HG03565 (cell line): ENCODE results near the gene GZF1.
"Not testable (repeated sequence)": the region's sequence is repeated elsewhere in the genome, so short reads cannot be mapped to it uniquely, and the experiment has no call there.

ENCODE experiments used
- ATAC-seq: cut with Tn5 transposase; IDR thresholded peaks from one replicate; pipeline ENCODE4 v1.9.1; 2021; ENCODE audit warnings: mild to moderate bottlenecking, moderate library complexity; ENCODE audit not compliant: unreplicated experiment

GZF1 gene

GRCh38 chr20:23344336-23344735 is 17.6 kb upstream of the GZF1 start:
- no peak for ATAC-seq

- no peak for ATAC-seq
Observed at GRCh38 chr20:23346002-23346401, 16.0 kb upstream of the GZF1 start.

DNA sequence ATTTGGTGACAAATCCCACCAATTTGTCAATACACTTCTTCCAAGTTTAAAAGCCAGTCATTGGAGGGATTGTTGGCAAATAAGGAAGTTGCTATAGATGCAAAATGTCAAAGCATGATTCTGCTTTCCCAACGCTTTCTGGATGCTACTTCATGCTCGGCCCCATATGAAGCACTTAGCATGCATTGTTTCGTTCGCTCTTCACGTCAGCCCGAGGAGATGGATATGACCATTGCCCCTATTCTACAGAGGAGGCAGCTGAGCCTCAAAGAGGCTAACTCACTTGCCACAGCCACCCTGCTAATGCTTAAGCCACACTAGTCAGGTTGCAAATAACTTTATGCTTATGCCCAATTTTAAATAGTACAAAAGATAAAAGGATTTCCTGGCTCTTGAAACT is 14.2 kb upstream of the GZF1 start:
- ATAC-seq, result no peak

GRCh38 chr20:23348510-23348909 is 13.5 kb upstream of the GZF1 start:
- ATAC-seq, result not testable (repeated sequence)

DNA sequence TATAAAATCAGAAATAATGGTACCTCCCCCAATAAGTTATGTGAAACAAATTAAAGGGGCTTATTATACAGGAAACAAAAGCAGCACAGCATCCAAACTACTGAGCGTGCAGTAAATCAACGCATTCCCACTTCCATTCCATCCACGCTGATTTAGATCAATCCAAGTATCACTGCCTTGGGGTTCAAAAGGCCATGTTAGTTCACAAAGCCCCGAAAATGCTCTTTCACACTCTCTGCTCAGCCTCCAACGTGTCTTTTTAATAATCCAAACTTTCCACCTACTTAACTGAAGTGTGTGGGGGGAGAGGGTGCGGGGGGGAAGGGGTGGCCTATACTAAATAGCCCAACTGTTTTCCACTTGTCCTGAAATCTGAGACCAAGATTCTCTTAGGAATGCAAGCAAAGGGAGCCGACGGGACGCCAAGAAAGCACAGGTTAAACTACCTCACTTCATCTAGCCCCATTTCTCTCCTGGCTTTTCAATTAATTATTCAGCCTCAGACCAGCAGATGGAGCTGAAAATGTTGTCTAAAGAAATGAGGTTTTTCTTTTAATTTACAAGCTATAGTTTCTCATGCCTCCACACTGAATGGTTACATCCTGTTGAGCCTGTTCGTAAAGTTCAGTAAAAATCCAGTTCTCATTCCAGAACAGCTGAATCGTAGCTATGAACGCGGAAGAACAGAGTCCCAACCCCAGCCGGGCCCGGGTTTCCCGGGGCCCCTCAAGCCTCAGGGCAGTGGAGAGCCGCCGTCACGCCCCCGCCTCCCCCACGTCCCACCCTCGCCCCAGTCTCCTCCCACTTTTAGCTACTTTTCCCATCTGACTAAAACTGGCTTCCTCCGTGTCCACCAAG is 12.4 kb upstream of the GZF1 start:
- peak; percentile 17 for ATAC-seq

DNA sequence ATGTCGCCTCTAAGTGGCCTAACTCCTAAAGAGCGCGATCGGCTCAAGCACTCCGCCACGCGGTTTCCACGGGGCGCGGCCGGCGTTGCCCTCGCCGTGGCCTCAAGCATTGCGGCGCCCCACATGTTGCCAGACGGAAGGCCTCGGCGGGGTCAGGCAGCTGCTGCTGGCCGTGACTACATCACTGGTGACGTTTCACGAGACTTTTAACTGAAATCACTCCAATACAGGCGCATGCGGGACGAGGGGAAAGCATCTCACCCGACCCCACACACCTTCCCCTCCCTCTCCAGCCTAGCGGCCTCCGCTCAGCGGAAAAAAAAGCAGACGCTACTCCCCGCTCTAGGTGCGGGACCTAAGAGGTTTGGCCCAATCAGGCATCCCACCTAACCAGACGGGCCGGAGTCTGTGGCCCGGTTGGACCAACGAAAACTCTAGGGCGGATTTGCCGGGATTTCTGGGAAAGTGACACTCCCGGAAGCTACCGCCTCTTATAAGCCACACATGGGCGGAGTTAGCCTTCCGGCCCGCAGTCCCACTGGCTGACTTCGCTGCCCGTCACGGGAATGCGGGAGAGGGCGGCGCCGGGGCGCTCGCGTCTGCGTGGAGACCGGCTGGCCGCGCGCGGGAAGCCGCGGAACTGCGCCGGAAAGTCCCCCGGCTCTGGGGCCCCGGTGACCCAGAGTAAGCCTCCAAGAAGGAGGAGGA is 11.6 kb upstream of the GZF1 start, which contains the start of gene NXT1:
NXT1 (plus strand) TSS at position 596 of the 708 bp plus-strand sequence. CDS start 3,251 bp downstream, outside the sequence.
- ATAC-seq, result peak; percentile 82

GRCh38 chr20:23350904-23351838 is 10.8 kb upstream of the GZF1 start:
- ATAC-seq, result peak; percentile 16

- ATAC-seq, result no peak
Observed at GRCh38 chr20:23356203-23356602, 5.8 kb upstream of the GZF1 start.

GRCh38 chr20:23357767-23358562 is 4.0 kb upstream of the GZF1 start:
- peak; percentile 62 for ATAC-seq

DNA sequence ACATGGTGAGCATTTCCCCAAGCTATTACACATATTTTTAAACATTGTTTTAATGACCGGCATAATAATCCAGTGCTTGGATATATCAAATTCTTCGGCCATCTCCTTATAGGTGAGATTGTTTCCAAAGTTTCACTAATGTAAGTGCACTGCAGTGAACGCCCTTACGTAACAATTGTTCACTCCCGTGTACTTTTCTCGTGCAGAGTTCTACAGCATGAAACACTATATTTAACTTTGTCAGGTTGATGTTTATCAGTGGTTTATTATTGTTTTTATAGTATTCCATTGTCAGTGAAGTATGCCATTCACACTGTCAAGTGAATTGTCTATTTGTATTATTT is 3.4 kb upstream of the GZF1 start:
- ATAC-seq, result no peak

DNA sequence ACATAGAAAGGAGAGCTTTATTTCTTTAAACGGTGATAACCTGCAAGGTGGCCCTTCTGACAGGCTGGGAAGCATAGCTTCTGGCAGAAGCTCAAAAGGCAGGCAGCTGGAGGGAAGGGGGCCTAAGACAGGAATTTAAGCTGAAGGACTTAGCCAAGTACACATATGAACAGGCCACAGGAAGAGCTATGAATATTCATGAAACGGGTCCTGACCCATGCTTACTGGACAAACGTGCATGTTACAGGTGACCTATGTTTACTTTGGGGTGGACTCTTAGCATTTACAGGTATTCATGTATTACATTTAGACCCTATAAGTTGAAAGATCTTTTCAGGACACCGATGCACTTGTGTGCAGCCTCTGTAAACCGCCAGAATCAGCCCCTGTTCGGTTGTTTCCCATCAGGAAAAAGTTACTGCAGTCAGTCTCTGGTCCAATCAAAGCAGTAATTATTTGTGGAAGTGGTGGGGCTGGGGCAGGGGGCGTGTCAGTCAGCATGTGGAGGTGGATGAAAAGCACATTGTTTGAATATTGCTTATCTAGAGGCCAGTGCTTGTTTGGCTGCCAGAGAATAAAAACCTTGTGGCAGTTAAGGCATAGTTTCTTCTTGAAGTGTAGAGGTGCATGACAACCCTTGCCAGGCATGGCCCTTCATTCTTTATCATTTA is 2.9 kb upstream of the GZF1 start:
- ATAC-seq, result no peak

DNA sequence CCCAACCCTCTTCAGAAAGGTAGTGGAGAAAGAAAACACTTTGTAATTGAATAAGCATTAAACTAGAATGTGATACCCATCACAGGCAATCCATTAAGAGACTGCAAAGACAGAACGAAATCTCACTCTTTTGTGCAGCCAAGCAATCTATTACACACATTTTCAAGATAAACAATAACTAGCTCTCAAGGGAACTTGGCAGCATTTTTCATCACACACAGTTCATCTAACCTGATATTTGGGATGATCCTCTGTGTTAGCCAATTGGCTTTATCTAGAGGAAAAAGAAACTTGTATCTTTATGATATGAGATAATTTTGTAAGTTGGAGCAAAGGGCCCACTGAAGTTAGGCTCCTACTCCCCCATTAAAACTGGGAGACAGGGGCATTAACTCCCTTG is 1.5 kb upstream of the GZF1 start:
- no peak for ATAC-seq

DNA sequence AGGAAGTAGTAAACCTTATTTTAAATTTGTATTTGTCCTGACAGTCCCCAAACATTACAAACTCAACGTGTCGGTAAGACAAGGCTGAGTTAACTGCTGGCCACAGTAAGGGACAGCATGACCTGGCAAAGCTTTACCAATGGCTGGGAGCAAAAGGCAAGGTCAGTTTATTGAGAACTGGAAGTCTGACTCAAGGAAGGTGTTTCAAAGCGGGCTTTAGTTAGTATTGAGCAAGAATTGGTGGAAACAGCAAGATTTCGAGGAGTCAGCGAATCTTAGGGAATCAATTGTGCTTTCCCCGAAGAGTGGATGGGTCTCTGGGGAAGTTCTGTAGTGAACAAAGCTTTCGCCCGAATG is 885 bp upstream of the GZF1 start:
- no peak for ATAC-seq

DNA sequence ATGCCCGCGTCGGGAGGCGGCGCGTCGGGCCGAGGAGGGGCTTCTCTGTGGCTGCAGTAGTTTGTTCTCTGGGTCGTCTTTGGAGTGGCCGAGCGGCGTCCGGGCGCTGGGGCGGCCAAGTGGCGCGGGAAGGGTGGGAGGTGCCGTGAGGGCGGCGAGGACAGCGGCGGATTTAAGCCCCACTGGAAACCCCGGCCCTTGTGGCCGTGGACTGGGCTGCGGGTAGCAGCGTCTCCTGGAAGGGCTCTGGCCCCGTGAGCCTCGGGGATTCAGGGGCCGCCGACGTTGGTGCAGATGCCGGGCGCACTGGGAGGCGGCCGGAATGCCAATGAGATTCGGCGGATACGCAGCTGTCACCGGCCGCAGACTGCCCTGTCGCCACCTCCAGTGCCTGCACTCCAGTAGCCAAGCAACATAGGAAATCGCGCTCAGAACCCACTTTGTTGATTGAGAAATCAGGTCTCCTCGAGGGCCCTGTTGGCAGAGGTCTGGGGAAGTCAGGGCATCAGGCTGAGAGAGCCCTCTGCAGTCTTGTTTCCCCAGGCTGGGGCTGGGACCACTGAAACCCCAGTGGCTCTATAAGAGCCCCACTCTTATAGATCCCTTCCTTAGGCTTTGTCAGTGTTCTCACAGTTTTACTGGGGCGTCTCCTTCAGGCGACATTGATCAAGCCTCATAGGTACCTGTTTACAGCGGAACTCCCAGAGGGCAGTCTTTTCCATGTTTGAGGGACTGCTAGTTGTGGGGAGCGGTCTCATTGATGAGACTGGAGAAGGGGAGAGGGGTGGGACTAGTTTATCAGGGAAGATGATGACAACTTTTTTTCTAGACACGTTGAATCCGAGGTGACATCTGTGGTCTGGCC is 642 bp downstream of the GZF1 start:
- ATAC-seq, result no peak

- no peak for ATAC-seq
Observed at GRCh38 chr20:23363257-23363649, 1.3 kb downstream of the GZF1 start.

- ATAC-seq, result no peak
Observed at GRCh38 chr20:23365390-23366165, 3.6 kb downstream of the GZF1 start.

DNA sequence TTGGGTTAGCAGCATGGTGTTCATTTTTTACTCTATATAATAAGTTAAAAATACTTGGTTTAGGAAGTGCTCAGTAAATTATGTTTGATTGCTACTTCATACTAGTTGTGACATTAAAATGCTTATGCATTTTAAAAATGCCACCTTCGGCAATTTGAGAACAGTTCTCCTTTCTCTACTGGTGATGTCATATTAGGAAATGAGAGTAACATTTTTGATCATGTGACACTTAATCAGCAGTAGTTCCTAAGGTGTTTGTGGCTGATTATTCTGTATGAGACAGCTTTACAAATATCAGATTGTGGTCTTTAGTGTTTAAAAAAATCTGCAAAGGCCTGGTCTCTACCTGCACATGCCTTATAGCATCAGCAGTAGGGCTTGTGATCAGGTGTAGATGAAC is 4.4 kb downstream of the GZF1 start:
- no peak for ATAC-seq

DNA sequence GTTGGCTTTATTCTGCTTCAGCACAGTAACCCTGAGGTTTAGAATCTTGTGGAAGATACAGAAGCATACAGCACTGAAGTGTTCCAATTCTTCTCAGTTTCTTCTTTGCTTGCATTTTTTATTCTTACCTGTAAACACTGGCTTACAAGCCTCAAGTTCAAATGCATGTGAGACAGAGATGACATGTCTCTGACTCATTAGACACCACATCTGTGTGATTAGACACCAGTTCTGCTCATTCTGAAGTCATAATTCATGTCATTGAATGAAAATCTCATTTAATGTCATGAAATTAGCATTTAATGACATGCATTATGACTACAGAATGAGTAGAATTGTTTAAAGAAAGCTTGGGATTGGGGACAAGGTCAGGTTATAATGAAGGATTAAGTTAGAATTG is 5.8 kb downstream of the GZF1 start:
- ATAC-seq, result no peak
